Measurements from ENCODE around the gene UBAP1.

The UBAP1 gene

DNA sequence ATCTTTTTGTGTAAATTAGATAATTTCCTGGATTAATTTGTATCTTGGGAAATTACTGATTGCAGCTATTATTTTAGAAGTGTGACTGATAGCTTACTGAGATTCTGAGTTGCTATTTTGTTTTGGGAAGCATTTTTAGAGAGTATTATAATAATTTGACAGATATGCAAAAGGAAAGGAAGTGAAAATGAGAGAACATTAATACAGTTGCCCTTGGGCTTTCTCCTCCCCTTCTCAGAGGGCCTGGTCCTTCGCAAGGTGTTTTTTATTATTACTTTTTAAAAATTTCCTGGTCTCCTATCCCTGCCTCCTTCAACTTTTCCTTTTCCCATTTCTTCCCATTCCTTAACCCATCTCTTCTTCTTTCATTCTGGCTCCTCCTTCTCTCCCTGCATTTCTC lies 32.6 kb downstream of the UBAP1 start:
- TF ChIP-seq FOXM1 (IDR thresholded peaks at IDR 0.05; ENCODE audit: borderline replicate concordance, low read depth) (no peak), ZBTB7A (IDR thresholded peaks at IDR 0.05; ENCODE audit: low read depth) (no peak), TCF12 (IDR thresholded peaks at IDR 0.05; ENCODE audit: low read depth) (no peak), NFIC (IDR thresholded peaks at IDR 0.05) (no peak), RAD21 (IDR thresholded peaks at IDR 0.05; ENCODE audit: low read depth) (no peak), EP300 (IDR thresholded peaks at IDR 0.05; ENCODE audit: borderline replicate concordance) (no peak), YY1 (IDR thresholded peaks at IDR 0.05; ENCODE audit: low read depth) (no peak), CREB1 (IDR thresholded peaks at IDR 0.05; ENCODE audit: low read depth) (no peak), EGR1 (IDR thresholded peaks at IDR 0.05) (no peak), CEBPB (IDR thresholded peaks at IDR 0.05) (no peak), TAF1 (IDR thresholded peaks at IDR 0.05; ENCODE audit: low read depth) (no peak), TEAD4 (IDR thresholded peaks at IDR 0.05) (no peak)
- TF ChIP-seq, protein P1, sequence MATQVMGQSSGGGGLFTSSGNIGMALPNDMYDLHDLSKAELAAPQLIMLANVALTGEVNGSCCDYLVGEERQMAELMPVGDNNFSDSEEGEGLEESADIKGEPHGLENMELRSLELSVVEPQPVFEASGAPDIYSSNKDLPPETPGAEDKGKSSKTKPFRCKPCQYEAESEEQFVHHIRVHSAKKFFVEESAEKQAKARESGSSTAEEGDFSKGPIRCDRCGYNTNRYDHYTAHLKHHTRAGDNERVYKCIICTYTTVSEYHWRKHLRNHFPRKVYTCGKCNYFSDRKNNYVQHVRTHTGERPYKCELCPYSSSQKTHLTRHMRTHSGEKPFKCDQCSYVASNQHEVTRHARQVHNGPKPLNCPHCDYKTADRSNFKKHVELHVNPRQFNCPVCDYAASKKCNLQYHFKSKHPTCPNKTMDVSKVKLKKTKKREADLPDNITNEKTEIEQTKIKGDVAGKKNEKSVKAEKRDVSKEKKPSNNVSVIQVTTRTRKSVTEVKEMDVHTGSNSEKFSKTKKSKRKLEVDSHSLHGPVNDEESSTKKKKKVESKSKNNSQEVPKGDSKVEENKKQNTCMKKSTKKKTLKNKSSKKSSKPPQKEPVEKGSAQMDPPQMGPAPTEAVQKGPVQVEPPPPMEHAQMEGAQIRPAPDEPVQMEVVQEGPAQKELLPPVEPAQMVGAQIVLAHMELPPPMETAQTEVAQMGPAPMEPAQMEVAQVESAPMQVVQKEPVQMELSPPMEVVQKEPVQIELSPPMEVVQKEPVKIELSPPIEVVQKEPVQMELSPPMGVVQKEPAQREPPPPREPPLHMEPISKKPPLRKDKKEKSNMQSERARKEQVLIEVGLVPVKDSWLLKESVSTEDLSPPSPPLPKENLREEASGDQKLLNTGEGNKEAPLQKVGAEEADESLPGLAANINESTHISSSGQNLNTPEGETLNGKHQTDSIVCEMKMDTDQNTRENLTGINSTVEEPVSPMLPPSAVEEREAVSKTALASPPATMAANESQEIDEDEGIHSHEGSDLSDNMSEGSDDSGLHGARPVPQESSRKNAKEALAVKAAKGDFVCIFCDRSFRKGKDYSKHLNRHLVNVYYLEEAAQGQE (IDR thresholded peaks at IDR 0.05; ENCODE audit: low read depth) = no peak
- TF ChIP-seq, protein P2, sequence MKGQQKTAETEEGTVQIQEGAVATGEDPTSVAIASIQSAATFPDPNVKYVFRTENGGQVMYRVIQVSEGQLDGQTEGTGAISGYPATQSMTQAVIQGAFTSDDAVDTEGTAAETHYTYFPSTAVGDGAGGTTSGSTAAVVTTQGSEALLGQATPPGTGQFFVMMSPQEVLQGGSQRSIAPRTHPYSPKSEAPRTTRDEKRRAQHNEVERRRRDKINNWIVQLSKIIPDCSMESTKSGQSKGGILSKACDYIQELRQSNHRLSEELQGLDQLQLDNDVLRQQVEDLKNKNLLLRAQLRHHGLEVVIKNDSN (IDR thresholded peaks at IDR 0.05) = no peak
- TF ChIP-seq, protein P3, sequence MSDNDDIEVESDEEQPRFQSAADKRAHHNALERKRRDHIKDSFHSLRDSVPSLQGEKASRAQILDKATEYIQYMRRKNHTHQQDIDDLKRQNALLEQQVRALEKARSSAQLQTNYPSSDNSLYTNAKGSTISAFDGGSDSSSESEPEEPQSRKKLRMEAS (IDR thresholded peaks at IDR 0.05) = no peak

DNA sequence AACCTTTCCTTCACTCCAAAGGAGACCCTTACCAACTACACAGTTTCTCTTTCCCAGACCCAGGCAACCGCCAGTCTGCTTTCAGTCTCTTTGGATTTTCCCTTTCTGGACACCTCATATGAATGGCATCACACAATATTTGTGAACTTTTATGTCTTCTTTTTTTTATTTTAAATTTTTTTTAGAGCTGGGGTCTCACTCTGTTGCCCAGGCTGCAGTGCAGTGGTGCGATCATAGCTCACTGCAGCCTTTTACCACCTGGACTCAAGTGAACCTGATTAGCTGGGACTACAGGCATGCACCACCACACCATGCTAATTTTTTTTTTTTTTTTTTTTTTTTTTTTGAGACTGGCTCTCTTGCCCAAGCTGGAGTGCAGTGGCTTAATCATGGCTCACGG lies 37.5 kb downstream of the UBAP1 start:
- TF ChIP-seq ZBTB7A (IDR thresholded peaks at IDR 0.05; ENCODE audit: low read depth) (no peak), FOXM1 (IDR thresholded peaks at IDR 0.05; ENCODE audit: borderline replicate concordance, low read depth) (no peak)

DNA sequence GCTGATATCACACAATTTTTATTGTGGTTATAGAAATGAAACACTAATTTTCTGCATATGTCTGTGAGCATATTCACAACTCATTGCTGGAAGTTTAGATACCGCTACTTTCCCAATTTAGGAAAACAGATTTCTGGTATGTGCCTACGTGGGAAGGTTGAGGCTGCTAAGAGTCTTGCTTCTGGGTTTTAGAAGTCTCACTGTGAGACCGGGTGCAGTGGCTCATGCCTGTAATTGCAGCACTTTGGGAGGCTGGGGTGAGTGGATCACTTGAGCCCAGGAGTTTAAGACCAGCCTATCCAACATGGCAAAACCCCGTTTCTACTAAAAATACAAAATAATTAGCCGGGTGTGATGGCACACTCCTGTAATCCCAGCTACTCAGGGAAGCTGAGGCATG lies 39.6 kb downstream of the UBAP1 start:
- TF ChIP-seq CEBPB (IDR thresholded peaks at IDR 0.05) (no peak), EP300 (IDR thresholded peaks at IDR 0.05; ENCODE audit: borderline replicate concordance) (no peak), TCF12 (IDR thresholded peaks at IDR 0.05; ENCODE audit: low read depth) (no peak), FOXM1 (IDR thresholded peaks at IDR 0.05; ENCODE audit: borderline replicate concordance, low read depth) (no peak), YY1 (IDR thresholded peaks at IDR 0.05; ENCODE audit: low read depth) (no peak), TAF1 (IDR thresholded peaks at IDR 0.05; ENCODE audit: low read depth) (no peak), TEAD4 (IDR thresholded peaks at IDR 0.05) (no peak), ZBTB7A (IDR thresholded peaks at IDR 0.05; ENCODE audit: low read depth) (no peak), EGR1 (IDR thresholded peaks at IDR 0.05) (no peak), CREB1 (IDR thresholded peaks at IDR 0.05; ENCODE audit: low read depth) (no peak), NFIC (IDR thresholded peaks at IDR 0.05) (no peak), RAD21 (IDR thresholded peaks at IDR 0.05; ENCODE audit: low read depth) (no peak)
- TF ChIP-seq, protein P3 (IDR thresholded peaks at IDR 0.05) = no peak
- TF ChIP-seq, protein P1 (IDR thresholded peaks at IDR 0.05; ENCODE audit: low read depth) = no peak
- TF ChIP-seq, protein P2 (IDR thresholded peaks at IDR 0.05) = no peak

DNA sequence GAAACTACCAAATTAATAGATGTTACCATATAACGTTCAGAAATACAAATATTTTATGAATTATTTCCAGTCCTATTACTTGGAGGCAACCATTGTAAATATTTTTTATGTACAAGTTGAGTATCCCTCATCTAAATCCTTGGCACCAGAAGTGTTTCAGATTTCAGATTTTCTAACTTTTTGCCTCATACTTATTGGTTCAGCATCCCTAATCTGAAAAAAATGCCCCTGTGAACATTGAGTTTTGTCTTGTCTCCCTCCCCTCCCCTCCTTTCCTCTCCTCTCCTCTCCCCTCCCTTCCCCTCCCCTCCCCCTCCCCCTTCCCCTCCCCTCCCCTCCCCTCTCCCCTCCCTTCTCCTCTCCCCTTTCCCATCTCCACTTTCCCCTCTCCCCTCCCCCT lies 40.6 kb downstream of the UBAP1 start:
- TF ChIP-seq, protein P1 (IDR thresholded peaks at IDR 0.05; ENCODE audit: low read depth) = no peak
- TF ChIP-seq TCF12 (IDR thresholded peaks at IDR 0.05; ENCODE audit: low read depth) (no peak), RAD21 (IDR thresholded peaks at IDR 0.05; ENCODE audit: low read depth) (no peak), EGR1 (IDR thresholded peaks at IDR 0.05) (no peak), FOXM1 (IDR thresholded peaks at IDR 0.05; ENCODE audit: borderline replicate concordance, low read depth) (no peak), CEBPB (IDR thresholded peaks at IDR 0.05) (no peak), TEAD4 (IDR thresholded peaks at IDR 0.05) (no peak), ZBTB7A (IDR thresholded peaks at IDR 0.05; ENCODE audit: low read depth) (no peak), NFIC (IDR thresholded peaks at IDR 0.05) (no peak), TAF1 (IDR thresholded peaks at IDR 0.05; ENCODE audit: low read depth) (no peak), YY1 (IDR thresholded peaks at IDR 0.05; ENCODE audit: low read depth) (no peak)
- TF ChIP-seq, protein P2 (IDR thresholded peaks at IDR 0.05) = no peak
- TF ChIP-seq, protein P3 (IDR thresholded peaks at IDR 0.05) = no peak

Data from Ishikawa (cell line).